ENCODE measurements around the gene INS. TPM values are rescaled to one million over a fixed set of nuclear protein-coding genes. Genes with fewer than 3 reads are reported as not detected.

The INS gene
- total and polyA plus RNA-seq, 2 of the 4 experiments (the other 2 are of a cell fraction): not detected

- no peak overlapping the region for H2AK5ac ChIP-seq (ENCODE audit: low read depth, low read length)
- WGBS, 2 experiments (ENCODE audit: extremely low coverage in 2 of 2, insufficient read length in 1 of 2): 54% methylated on average over 15 of the region's 23 CpGs; no CpG with 5 or more reads in 1 of the 2 experiments
- no peak overlapping the region for H4K91ac ChIP-seq (ENCODE audit: insufficient read depth, low read depth, low read length)
- no peak overlapping the region for H2BK5ac ChIP-seq (ENCODE audit: low read depth, low read length, poor library complexity, severe bottlenecking)
- TF ChIP-seq RAD21 (IDR thresholded peaks at IDR 0.05; ENCODE audit: low read length) (no peak), CHD1 (IDR thresholded peaks at IDR 0.05; ENCODE audit: low read depth, low read length) (no peak)
- H3K4me3 ChIP-seq (ENCODE audit: insufficient read depth, low read depth, low read length): no peak overlapping the region
- no peak overlapping the region for H2AK9ac ChIP-seq (replicated peaks; ENCODE audit: low read depth, low read length, poor library complexity)
- peaks cover 7% of the 10 kb centered on the region for H3K9me1 ChIP-seq (ENCODE audit: insufficient read depth, low read length)
- no peaks in the 10 kb centered on the region for H3K9me3 ChIP-seq (ENCODE audit: control insufficient read depth, insufficient read depth, low read length)
- DNase-seq (no peak), ATAC-seq (ENCODE audit: low read depth) (peak; percentile 25; the same call in 1 of the 2 replicates)
- no peak overlapping the region for H4K5ac ChIP-seq (ENCODE audit: low read depth, low read length)
- H3K4me1 ChIP-seq (ENCODE audit: control insufficient read depth, insufficient read depth, low read length): no peaks in the 10 kb centered on the region
- BruUV-seq (replicated peaks): no TSS peak
- no peak overlapping the region for H2BK15ac ChIP-seq (ENCODE audit: low read depth, low read length)
- no peak overlapping the region for H3K4ac ChIP-seq (ENCODE audit: low read depth, low read length)
- H2BK20ac ChIP-seq (ENCODE audit: low read depth, low read length): no peak overlapping the region
- H2BK120ac ChIP-seq (ENCODE audit: low read depth, low read length): no peak overlapping the region
- no peak overlapping the region for H3K27ac ChIP-seq (ENCODE audit: insufficient read depth, low read length)
- H3K56ac ChIP-seq (ENCODE audit: extremely low read depth, insufficient read depth, low read length): no peak overlapping the region
- no peak overlapping the region for H3K14ac ChIP-seq (replicated peaks; ENCODE audit: low read depth, low read length)
- 0 out of 2 replicates have a peak, but pooled peaks cover 8% of the 10 kb centered on the region for H4K20me1 ChIP-seq (ENCODE audit: insufficient read depth, low read length)
- H2AFZ ChIP-seq (replicated peaks; ENCODE audit: low read length, poor library complexity): no peak overlapping the region
- H3K27me3 ChIP-seq (ENCODE audit: control insufficient read depth, insufficient read depth, low read length): peaks cover 33% of the 10 kb centered on the region
- ChIA-PET CTCF (interaction anchor here (1.0 to 1.5 kb wide), 2 partner anchors 9 to 235 kb away, joined by 4 to 5 read pairs; no protein-coding TSS in a partner anchor), POLR2A (ENCODE audit: unreplicated experiment) (no interaction called here)
- no peak overlapping the region for H3K4me2 ChIP-seq (ENCODE audit: low read depth, low read length)
- no peaks in the 10 kb centered on the region for H3K79me1 ChIP-seq (ENCODE audit: low read depth in 1 of 2, low read length in 2 of 2)
- dilution Hi-C loops (cut with HindIII; ENCODE audit: low sequenced_read_pairs, unreplicated experiment) (no loop called here), in situ Hi-C loops (cut with MboI; ENCODE audit: low sequenced_read_pairs) (loop anchor here (25.0 kb wide), 1 partner anchor 702 kb away; the partner anchor contains the start of gene CDKN1C), intact Hi-C loops (cut with micrococcal nuclease) (no loop called here)
- H4K8ac ChIP-seq (ENCODE audit: low read depth in 2 of 2, low read length in 2 of 2): no peak overlapping the region
- no peak overlapping the region for H3K18ac ChIP-seq (ENCODE audit: low read depth, low read length)
- no peaks in the 10 kb centered on the region for H3K36me3 ChIP-seq (ENCODE audit: control insufficient read depth, insufficient read depth, low read length)
- no peak overlapping the region for H3K23ac ChIP-seq (ENCODE audit: low read depth, low read length)
- H3K9ac ChIP-seq (ENCODE audit: low read depth, low read length): no peak overlapping the region
Measured at GRCh38 chr11:2185324-2186085, 24.5 kb upstream of the INS start.

Measured in IMR-90 (cell line).